ENCODE data around the gene SLIT3.

SLIT3 gene

DNA sequence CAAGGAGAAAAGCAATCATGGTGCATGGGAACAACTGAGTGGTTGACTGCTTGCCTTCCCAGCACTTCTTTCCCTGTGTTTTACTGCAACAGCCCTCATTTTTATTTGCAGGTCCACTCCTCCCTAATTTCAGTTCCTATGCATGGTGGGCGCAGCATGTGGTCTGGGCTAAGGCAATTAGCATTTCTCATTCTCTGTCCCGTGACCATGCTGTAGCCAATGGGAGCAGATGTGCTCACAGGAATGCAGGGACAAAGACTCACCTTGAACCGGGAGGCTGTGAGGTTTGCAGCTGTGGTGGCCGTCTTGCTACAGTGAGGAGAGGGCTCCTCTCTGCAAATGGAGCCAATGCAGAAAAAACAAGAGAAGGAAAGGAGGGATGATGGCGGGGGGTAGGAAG, 315.5 kb downstream of the SLIT3 start:
- DNase-seq = no peak

DNA sequence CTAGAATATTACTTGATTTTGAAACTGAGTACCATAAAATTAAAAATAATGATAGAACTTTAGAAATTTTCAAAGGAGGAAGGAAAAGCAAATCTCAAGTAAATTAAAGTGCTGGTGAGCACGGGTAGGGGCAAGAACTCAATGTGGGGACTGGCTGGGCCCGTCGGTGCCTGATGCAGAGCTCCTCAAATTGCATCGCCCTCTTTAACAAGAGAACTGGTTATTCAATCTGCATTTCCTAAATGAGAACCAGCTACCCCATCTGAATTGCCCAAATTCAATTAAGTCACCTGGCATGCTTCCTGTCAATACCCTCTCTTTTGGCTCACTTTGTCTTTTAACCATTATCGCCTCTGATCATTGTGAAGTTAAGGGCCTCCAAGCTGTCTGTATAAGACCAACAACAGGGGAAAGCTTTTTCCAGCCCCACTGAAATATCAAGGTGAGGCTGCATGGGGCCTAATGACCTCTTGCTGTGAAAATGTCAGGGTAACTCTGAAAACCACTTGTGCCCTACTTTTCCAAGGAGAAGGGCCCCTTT, 316.7 kb downstream of the SLIT3 start:
- no peak for DNase-seq

DNA sequence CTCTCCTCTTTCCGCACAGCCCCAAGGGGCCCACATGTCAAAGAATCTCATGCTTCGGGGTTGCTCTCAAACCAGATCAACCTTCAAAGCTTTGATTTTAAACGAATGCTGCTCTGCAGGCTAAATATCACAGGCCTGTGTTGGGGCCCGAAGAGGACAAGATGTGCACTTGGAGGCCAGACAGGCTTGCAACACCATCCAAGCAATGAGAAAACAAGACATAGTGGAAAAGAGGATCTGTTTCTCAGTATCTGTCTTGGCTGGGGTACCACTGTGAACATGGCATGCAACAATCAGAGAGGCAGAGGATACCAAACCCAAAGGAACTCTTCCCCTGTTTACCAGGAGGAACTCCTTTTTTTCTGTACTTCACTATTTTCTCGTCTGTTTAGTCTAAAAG, 321.8 kb downstream of the SLIT3 start:
- no peak for DNase-seq

- DNase-seq = no peak
Measured at GRCh38 chr5:168978500-168978899, 322.4 kb downstream of the SLIT3 start.

- no peak for DNase-seq
Measured at GRCh38 chr5:168978015-168978414, 322.9 kb downstream of the SLIT3 start.

- no peak for DNase-seq
Measured at GRCh38 chr5:168976311-168976970, 324.5 kb downstream of the SLIT3 start.

DNA sequence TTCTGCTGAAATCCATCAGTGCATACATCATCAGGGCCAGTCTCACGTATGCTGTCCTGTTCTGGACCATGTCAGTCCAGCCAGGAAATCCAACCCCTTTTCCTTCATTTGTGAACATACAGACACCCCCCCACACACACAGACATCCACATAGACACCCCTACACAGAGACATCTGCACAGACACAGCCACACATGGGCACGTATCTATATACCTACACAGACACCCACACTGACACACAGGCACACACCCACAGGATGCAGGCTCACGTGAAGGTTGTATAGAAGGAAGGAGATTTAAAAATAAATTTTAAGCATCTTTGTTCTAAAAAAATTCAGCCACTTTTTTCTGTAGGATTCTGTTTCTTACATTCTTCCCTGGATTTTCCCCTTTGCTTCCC, 325.6 kb downstream of the SLIT3 start:
- no peak for DNase-seq

- no peak for DNase-seq
Measured at GRCh38 chr5:168974082-168974481, 326.9 kb downstream of the SLIT3 start.

- DNase-seq = no peak
Measured at GRCh38 chr5:168972731-168973130, 328.2 kb downstream of the SLIT3 start.

DNA sequence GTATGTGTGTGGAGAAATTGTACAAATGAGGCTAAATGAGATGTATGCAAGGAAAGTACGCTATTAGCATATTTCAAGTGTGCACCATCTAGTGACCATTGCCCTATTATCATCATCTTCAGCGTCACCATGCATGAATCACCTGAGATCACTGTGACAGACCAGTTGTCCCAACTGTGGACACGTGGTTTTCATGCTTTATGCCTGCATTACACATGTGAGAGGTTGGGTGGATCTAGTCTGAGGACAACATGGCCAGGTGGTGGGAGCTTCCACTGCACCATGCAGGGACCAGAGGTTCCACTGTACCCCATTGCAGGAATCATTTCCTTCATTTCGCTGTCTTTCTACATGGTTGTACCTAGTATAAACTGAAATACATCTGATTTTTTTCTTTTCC, 329.8 kb downstream of the SLIT3 start:
- DNase-seq = no peak

DNA sequence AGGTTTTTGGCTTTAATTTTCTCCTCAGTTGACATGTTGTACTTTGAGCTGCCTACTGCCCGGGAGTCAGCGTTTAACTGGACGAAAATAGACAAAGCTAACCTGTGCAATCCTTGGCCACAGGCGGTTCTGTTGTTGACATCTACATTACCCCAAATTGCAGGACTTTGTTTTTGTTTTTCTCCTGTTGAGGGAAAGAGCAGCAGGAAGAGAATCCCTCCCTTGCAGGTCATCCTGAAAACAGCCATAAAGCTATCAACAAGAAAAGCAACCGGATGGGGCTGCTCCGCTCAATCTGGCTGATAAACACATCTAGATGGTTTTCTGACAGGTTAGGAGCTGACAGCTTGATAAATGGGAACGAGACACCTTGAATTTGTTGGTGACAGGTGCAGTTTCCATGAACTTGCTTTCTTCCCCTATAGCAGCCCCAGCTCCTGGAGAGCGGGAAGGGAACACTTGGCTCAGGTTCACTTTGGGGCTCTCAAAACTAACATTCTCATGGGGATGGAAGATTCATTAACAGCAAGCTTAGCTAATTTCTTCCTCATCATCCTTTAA, 331.5 kb downstream of the SLIT3 start:
- DNase-seq = no peak

GRCh38 chr5:168967882-168968620, 332.9 kb downstream of the SLIT3 start:
- no peak for DNase-seq

GRCh38 chr5:168965638-168966037, 335.3 kb downstream of the SLIT3 start:
- no peak for DNase-seq

DNA sequence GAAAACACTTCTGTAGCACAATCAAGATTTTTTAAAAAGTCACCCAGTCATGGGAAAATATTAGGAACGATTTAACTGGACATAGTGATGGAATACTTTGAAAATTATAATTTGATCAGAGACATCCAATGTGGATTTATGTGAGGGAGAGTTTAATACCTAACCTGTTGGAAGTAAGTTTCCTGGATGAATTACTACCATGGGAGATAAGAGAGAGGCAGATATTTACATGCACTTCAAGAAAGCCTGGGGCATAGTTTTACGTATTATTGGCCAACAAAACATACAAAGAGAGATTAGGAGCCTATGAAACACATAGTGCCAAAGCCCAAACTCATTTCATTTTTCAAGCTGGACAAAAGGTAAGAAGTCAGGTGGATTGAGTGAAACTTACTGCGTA, 336.8 kb downstream of the SLIT3 start:
- DNase-seq = no peak

- no peak for DNase-seq
Measured at GRCh38 chr5:168962306-168962705, 338.6 kb downstream of the SLIT3 start.

GRCh38 chr5:168961681-168962080, 339.3 kb downstream of the SLIT3 start:
- DNase-seq = no peak

DNA sequence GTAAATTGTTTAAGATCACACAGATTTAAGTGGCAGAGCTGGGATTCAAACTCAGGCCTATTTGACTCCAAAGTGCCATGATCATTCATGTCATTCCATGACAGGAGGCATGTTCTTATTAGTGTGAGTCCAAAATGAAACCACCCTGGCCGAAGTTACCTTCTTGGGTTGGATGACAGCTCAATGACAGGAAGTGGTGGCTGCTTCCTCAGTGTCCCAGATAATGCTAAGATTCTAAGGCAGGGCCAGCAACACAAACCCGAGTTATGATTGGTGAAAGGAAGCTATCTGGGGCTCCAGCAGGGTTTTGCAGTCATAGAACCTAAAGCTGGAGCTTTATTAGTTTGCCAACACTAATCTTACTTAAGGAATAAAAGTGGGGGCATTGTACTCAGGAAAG, 340.4 kb downstream of the SLIT3 start:
- no peak for DNase-seq

DNA sequence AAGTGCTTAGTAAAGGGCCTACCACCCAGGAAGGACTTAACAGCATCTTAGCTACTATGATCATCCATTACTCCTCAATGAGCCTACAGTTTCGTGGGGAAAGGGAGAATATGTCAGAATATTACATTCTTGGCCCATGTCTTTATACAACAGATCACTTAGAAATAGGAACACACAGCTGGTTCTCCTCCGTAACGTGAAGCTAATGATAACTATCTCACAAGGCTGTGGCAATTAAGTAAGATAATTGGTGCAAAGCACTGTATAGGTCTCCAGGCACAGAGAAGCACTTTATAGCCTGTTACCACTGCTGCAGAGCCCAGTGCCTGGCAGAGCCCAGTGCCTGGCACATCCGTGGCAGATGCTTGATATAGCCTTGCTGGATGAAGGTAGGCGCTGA, 347.6 kb downstream of the SLIT3 start:
- DNase-seq = no peak

GRCh38 chr5:168952196-168952595, 348.7 kb downstream of the SLIT3 start:
- DNase-seq = no peak

GRCh38 chr5:168951769-168952168, 349.2 kb downstream of the SLIT3 start:
- no peak for DNase-seq

DNA sequence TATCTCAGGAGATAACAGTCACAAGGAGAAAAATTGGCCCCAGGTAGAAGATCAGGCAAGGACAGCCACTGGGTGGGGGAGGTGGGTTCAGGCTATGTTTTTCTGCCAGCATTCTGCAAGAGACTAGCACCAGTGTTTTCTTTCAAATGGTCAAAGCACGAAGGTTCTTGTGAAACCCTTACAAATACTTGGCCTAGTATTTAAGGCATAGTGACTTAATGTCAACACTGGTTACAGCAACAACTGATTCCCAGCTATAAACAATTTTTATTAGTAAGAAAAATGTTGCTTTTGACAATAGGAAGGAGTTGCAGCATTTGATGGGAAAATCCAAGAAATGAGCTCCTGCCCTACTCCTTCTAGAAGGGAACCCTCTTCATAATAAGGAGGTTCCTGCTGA, 349.6 kb downstream of the SLIT3 start:
- no peak for DNase-seq

DNA sequence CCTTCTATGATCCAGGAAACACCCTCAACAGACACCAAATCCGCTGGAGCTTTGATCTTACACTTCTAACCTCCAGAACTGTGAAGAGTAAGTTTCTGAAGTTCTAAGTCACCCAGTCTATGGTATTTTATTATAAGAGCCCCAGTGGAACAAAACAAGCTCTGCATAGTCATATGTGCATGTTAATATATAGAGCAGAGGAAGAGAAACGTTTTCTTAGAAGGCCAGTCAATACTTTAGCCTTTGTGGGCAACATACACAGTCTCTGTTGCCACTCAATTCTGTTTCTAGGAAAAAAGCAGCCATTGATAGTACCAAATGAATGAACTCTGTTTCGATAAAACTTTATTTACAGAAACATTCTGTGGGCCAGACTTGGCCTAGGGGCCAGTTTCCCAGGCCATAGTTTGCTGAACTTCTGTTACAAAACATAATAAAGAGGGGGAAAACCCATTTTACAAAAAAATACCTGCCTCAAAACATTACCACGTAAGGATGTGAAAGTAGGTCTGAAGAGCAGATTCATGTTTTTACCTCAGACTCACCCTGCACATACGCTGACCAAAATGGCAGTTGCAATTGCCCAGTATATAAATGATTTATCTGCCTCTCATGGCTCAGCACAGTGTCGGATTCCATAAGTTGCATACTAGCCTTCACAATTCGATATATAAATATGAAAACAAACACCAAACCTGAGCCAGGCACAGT, 350.5 kb downstream of the SLIT3 start:
- DNase-seq = no peak

- DNase-seq = no peak
Measured at GRCh38 chr5:168948746-168949145, 352.2 kb downstream of the SLIT3 start.
